Measurements from ENCODE around the gene COPB1. TPM values are rescaled to one million over a fixed set of nuclear protein-coding genes. Genes with fewer than 3 reads are reported as not detected.

COPB1 gene
- total RNA-seq, 1 donor from 2014 or later = 93.9 TPM

DNA sequence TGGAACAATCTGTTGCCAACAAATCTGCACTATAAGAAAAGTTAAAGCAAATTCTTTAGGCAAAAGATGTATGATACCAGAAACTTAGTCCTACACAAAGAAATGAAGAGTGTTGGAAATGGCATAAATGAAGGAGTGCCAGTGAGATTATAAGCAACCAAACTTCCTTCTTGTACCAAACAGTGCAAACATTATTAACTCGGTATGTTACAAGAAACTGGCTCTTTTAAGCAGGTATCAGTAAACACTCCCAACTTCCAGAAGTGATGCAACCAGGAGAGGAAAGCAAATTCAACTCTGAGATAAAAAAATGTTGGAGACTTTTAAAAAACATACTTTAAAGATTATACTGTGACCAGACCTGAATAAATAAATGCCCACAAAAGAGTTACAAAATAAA is 28.5 kb downstream of the COPB1 start:
- DNase-seq (ENCODE audit: low read depth, low spot score) = no peak
- no peak overlapping the region for H3K27ac Mint-ChIP-seq (ENCODE audit: unreplicated experiment)
- H3K9me3 Mint-ChIP-seq = no peaks in the 10 kb centered on the region
- H3K27me3 Mint-ChIP-seq (ENCODE audit: low read depth) = no peaks in the 10 kb centered on the region
- no peaks in the 10 kb centered on the region for H3K4me1 Mint-ChIP-seq
- TF ChIP-seq, protein P1, sequence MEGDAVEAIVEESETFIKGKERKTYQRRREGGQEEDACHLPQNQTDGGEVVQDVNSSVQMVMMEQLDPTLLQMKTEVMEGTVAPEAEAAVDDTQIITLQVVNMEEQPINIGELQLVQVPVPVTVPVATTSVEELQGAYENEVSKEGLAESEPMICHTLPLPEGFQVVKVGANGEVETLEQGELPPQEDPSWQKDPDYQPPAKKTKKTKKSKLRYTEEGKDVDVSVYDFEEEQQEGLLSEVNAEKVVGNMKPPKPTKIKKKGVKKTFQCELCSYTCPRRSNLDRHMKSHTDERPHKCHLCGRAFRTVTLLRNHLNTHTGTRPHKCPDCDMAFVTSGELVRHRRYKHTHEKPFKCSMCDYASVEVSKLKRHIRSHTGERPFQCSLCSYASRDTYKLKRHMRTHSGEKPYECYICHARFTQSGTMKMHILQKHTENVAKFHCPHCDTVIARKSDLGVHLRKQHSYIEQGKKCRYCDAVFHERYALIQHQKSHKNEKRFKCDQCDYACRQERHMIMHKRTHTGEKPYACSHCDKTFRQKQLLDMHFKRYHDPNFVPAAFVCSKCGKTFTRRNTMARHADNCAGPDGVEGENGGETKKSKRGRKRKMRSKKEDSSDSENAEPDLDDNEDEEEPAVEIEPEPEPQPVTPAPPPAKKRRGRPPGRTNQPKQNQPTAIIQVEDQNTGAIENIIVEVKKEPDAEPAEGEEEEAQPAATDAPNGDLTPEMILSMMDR (conservative IDR thresholded peaks at IDR 0.05) = no peak
- peaks cover 13% of the 10 kb centered on the region for H3K36me3 Mint-ChIP-seq (ENCODE audit: low read depth)
- no peak overlapping the region for H3K4me3 Mint-ChIP-seq

GRCh38 chr11:14463623-14464022 is 36.0 kb downstream of the COPB1 start:
- Mint-ChIP-seq H3K4me1 (no peaks in the 10 kb centered on the region), H3K9me3 (no peaks in the 10 kb centered on the region), H3K27me3 (ENCODE audit: low read depth) (no peaks in the 10 kb centered on the region), H3K27ac (ENCODE audit: unreplicated experiment) (no peak overlapping the region), H3K4me3 (no peak overlapping the region), H3K36me3 (ENCODE audit: low read depth) (peaks cover 5% of the 10 kb centered on the region)
- TF ChIP-seq, protein P1 (conservative IDR thresholded peaks at IDR 0.05) = no peak
- no peak for DNase-seq (ENCODE audit: low read depth, low spot score)

DNA sequence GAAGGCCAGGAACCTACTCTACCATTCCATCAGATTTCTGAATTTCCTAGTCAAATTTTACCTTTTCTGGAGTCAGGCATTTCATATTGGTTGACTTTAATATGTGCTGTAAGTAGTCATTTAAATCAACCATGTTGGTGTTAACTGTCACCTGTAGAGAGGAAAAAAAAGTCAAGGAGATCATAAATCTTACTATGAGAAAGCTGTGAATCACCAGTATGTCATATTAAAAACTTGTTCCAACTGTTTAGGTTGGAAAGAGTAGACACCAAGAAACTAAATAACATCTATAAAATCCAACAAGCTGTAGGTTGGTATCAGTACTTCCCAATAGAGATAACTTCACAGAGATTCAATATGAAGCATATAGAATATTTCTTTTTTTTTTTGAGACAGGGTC is 39.5 kb downstream of the COPB1 start:
- Mint-ChIP-seq H3K4me3 (no peak overlapping the region), H3K4me1 (no peaks in the 10 kb centered on the region), H3K27me3 (ENCODE audit: low read depth) (no peaks in the 10 kb centered on the region), H3K27ac (ENCODE audit: unreplicated experiment) (no peak overlapping the region), H3K9me3 (no peaks in the 10 kb centered on the region), H3K36me3 (ENCODE audit: low read depth) (peaks cover 8% of the 10 kb centered on the region)
- TF ChIP-seq, protein P1 (conservative IDR thresholded peaks at IDR 0.05) = no peak
- DNase-seq (ENCODE audit: low read depth, low spot score) = no peak

GRCh38 chr11:14458377-14458776 is 41.2 kb downstream of the COPB1 start:
- DNase-seq (ENCODE audit: low read depth, low spot score) = no peak
- H3K4me1 Mint-ChIP-seq = no peaks in the 10 kb centered on the region

GRCh38 chr11:14455648-14456430 is 43.8 kb downstream of the COPB1 start:
- Mint-ChIP-seq H3K27ac (ENCODE audit: unreplicated experiment) (no peak overlapping the region), H3K4me1 (no peaks in the 10 kb centered on the region), H3K36me3 (ENCODE audit: low read depth) (peaks cover 9% of the 10 kb centered on the region), H3K9me3 (no peaks in the 10 kb centered on the region), H3K4me3 (no peak overlapping the region), H3K27me3 (ENCODE audit: low read depth) (no peaks in the 10 kb centered on the region)
- no peak for DNase-seq (ENCODE audit: low read depth, low spot score)
- TF ChIP-seq, protein P1 (conservative IDR thresholded peaks at IDR 0.05) = no peak

More at GRCh38 chr11:14458377-14458776, 41.2 kb downstream of the COPB1 start:
- Mint-ChIP-seq H3K9me3 (no peaks in the 10 kb centered on the region), H3K4me3 (no peak overlapping the region), H3K36me3 (ENCODE audit: low read depth) (peaks cover 3% of the 10 kb centered on the region), H3K27me3 (ENCODE audit: low read depth) (no peaks in the 10 kb centered on the region), H3K27ac (ENCODE audit: unreplicated experiment) (no peak overlapping the region)
- TF ChIP-seq, protein P1 (conservative IDR thresholded peaks at IDR 0.05) = no peak

All from neural crest cell (in vitro differentiated cells).